SK-N-SH (cell line): ENCODE measurements around the gene FFAR2. TPM values are rescaled to one million over a fixed set of nuclear protein-coding genes. Genes with fewer than 3 reads are reported as not detected.

Experiments used
- CTCF ChIA-PET: fragments of 300-600, 350-600 bp; formaldehyde crosslinking; extraction: SDS; loops from one replicate; lab custom pipeline; 2021; lab: Yijun Ruan, JAX
- POLR2A ChIA-PET: fragments of 350-600 bp; sonication (Branson Sonifier 250); formaldehyde crosslinking; extraction: SDS; loops from one replicate; lab custom pipeline; 2020; ENCODE audit warnings: antibody characterized with exemption, inconsistent platforms; lab: Yijun Ruan, JAX
- DNase-seq: peaks from one replicate; pipeline ENCODE4 v3.0.0; 2012
- H2AFZ ChIP-seq: fragments of 200-600 bp; sonication (generic); 2 replicates; pipeline ENCODE4 v1.8.1; 2016; ENCODE audit warnings: antibody characterized with exemption, mild to moderate bottlenecking, low read depth
- H3F3A ChIP-seq: fragments of 200-600 bp; sonication (generic); replicated peaks from 2 replicates; pipeline ENCODE3; 2016; ENCODE audit warnings: antibody characterized with exemption, mild to moderate bottlenecking; ENCODE audit not compliant: insufficient read depth
- H3K27ac ChIP-seq, 2 experiments: fragments of 200-500 bp in 1 of 2; fragments of 200-600 bp in 1 of 2; sonication (Bioruptor generic) in 1 of 2; sonication (generic), shearing (Covaris generic) in 1 of 2; 2 replicates each; pipeline versions ENCODE4 v1.5.1 to v1.6.1; 2014 to 2016; ENCODE audit warnings: low read depth in 2 of 2, inconsistent platforms in 1 of 2, low read length in 1 of 2, mild to moderate bottlenecking in 1 of 2, mixed read lengths in 1 of 2
- H3K27me3 ChIP-seq: fragments of 200-600 bp; sonication (generic), shearing (Covaris generic); 2 replicates; pipeline ENCODE4 v1.6.1; 2016; ENCODE audit warnings: mixed run types; ENCODE audit not compliant: insufficient read depth
- H3K36me3 ChIP-seq, 2 experiments: fragments of 200-500 bp in 1 of 2; fragments of 200-600 bp in 1 of 2; sonication (Bioruptor generic) in 1 of 2; sonication (generic) in 1 of 2; replicated peaks in 1 of 2; 2 replicates each; pipeline versions ENCODE3 to v1.5.1; 2014 to 2016; ENCODE audit warnings: low read length in 1 of 2, mild to moderate bottlenecking in 1 of 2; ENCODE audit not compliant: insufficient read depth in 2 of 2, control insufficient read depth in 1 of 2
- H3K4me1 ChIP-seq, 2 experiments: fragments of 200-500 bp in 1 of 2; fragments of 200-600 bp in 1 of 2; sonication (Bioruptor generic) in 1 of 2; sonication (generic), shearing (Covaris generic) in 1 of 2; 2 replicates each; pipeline versions ENCODE4 v1.5.1 to v1.6.1; 2014 to 2016; ENCODE audit warnings: low read depth in 1 of 2, low read length in 1 of 2, mixed run types in 1 of 2; ENCODE audit not compliant: insufficient read depth in 2 of 2, control insufficient read depth in 1 of 2
- H3K4me2 ChIP-seq: fragments of 200-600 bp; sonication (generic), shearing (Covaris generic); 2 replicates; pipeline ENCODE4 v1.6.1; 2017; ENCODE audit warnings: mixed run types
- H3K4me3 ChIP-seq, 2 experiments: fragments of 200-500 bp in 1 of 2; fragments of 200-600 bp in 1 of 2; sonication (Bioruptor generic) in 1 of 2; sonication (generic), shearing (Covaris generic) in 1 of 2; 2 replicates each; pipeline versions ENCODE4 v1.5.1 to v1.8.1; 2014 to 2016; ENCODE audit warnings: low read depth in 2 of 2, inconsistent platforms in 1 of 2, low read length in 1 of 2, mild to moderate bottlenecking in 1 of 2, mixed read lengths in 1 of 2, moderate library complexity in 1 of 2
- H3K79me2 ChIP-seq: fragments of 200-600 bp; sonication (generic); 2 replicates; pipeline ENCODE4 v1.8.1; 2017; ENCODE audit warnings: mild to moderate bottlenecking; ENCODE audit not compliant: insufficient read depth
- H3K9ac ChIP-seq: fragments of 200-600 bp; sonication (generic); 2 replicates; pipeline ENCODE4 v1.6.1; 2017; ENCODE audit warnings: mixed run types
- H3K9me2 ChIP-seq: fragments of 200-600 bp; sonication (generic); 2 replicates; pipeline ENCODE4 v1.6.1; 2017; ENCODE audit warnings: mixed run types
- H3K9me3 ChIP-seq: fragments of 200-600 bp; sonication (generic); 2 replicates; pipeline ENCODE4 v1.6.1; 2017; ENCODE audit warnings: mixed run types, mild to moderate bottlenecking, moderate library complexity
- H4K20me1 ChIP-seq: fragments of 200-600 bp; sonication (generic); 2 replicates; pipeline ENCODE4 v1.6.1; 2017; ENCODE audit warnings: mild to moderate bottlenecking, mixed run types; ENCODE audit not compliant: insufficient read depth
- CHD2 ChIP-seq: fragments of 150-350 bp; IDR thresholded peaks from 2 replicates; pipeline ENCODE4 v1.6.1; 2018; ENCODE audit warnings: low read length; ENCODE audit not compliant: partially characterized antibody
- ELF1 ChIP-seq: IDR thresholded peaks from 2 replicates; pipeline ENCODE4 v1.4.0; 2012
- EP300 ChIP-seq, 2 experiments: IDR thresholded peaks; 2 replicates each; pipeline versions ENCODE4 v1.4.0 to v1.6.1; 2012; ENCODE audit warnings: borderline replicate concordance in 1 of 2, low read depth in 1 of 2, low read length in 1 of 2
- FOXJ3 ChIP-seq: sonication (generic); formaldehyde crosslinking; IDR thresholded peaks from 2 replicates; pipeline ENCODE4 v1.5.1; 2020; ENCODE audit warnings: mild to moderate bottlenecking, missing genetic modification reagents
- GABPA ChIP-seq: IDR thresholded peaks from 2 replicates; pipeline ENCODE4 v1.4.0; 2012; ENCODE audit warnings: low read depth, mild to moderate bottlenecking
- GATA2 ChIP-seq: sonication (generic); formaldehyde crosslinking; IDR thresholded peaks from 2 replicates; pipeline ENCODE4 v1.5.0; 2020; ENCODE audit warnings: mild to moderate bottlenecking, missing genetic modification reagents
- IRF3 ChIP-seq: fragments of 150-350 bp; IDR thresholded peaks from 2 replicates; pipeline ENCODE4 v1.6.1; 2016; ENCODE audit warnings: mild to moderate bottlenecking, low read depth, low read length
- MAX ChIP-seq: IDR thresholded peaks from 2 replicates; pipeline ENCODE4 v1.4.0; 2012; ENCODE audit warnings: low read depth
- NRF1 ChIP-seq: IDR thresholded peaks from 2 replicates; pipeline ENCODE4 v1.6.1; 2012; ENCODE audit warnings: low read depth, mild to moderate bottlenecking, low read length
- PBX3 ChIP-seq: IDR thresholded peaks from 2 replicates; pipeline ENCODE4; 2012
- RAD21 ChIP-seq: IDR thresholded peaks from 2 replicates; pipeline ENCODE4 v1.6.1; 2012; ENCODE audit warnings: mild to moderate bottlenecking, low read length
- RCOR1 ChIP-seq: fragments of 150-350 bp; IDR thresholded peaks from 2 replicates; pipeline ENCODE4 v1.6.1; 2017; ENCODE audit warnings: antibody characterized with exemption, low read length
- RFX5 ChIP-seq: IDR thresholded peaks from 2 replicates; pipeline ENCODE4 v1.6.1; 2012; ENCODE audit warnings: mild to moderate bottlenecking, improper control_type of control experiment, low read length
- SMC3 ChIP-seq: IDR thresholded peaks from 2 replicates; pipeline ENCODE4 v1.6.1; 2012; ENCODE audit warnings: low read depth, low read length, improper control_type of control experiment
- TCF12 ChIP-seq: IDR thresholded peaks from 2 replicates; pipeline ENCODE4 v1.4.0; 2012
- YY1 ChIP-seq: IDR thresholded peaks from 2 replicates; pipeline ENCODE4 v1.4.0; 2012; ENCODE audit warnings: low read depth, mild to moderate bottlenecking
- ZBTB33 ChIP-seq: IDR thresholded peaks from 2 replicates; pipeline ENCODE4 v1.4.0; 2012; ENCODE audit warnings: low read depth, borderline replicate concordance
- WGBS: methylation state at CpG from one replicate; pipeline ENCODE4 v1.1.6; 2017; ENCODE audit warnings: low lambda C conversion rate; 5-methylcytosine and 5-hydroxymethylcytosine counted together
- polyA plus RNA-seq, 3 experiments: library from polyadenylated mRNA; depleted of rRNA; stranded (reverse); fragments of >200 nt; gene quantifications; 2 replicates each; pipeline ENCODE4 v1.2.3, GENCODE V29; 2012

The FFAR2 gene
- polyA plus RNA-seq, 1 of the 3 experiments (the other 2 are of a cell fraction): not detected

GRCh38 chr19:35436477-35437405 lies 11.3 kb upstream of the FFAR2 start:
- ChIA-PET CTCF (no interaction called here), POLR2A (no interaction called here)
- Histone ChIP-seq H3K9me3 (no peaks in the 10 kb centered on the region), H3K9ac (no peak overlapping the region), H3K9me2 (no peaks in the 10 kb centered on the region), H3F3A (peaks cover 3% of the 10 kb centered on the region), H3K4me3 (no peak overlapping the region), H3K4me2 (no peak overlapping the region), H2AFZ (no peak overlapping the region), H3K36me3 (no peaks in the 10 kb centered on the region), H3K79me2 (no peaks in the 10 kb centered on the region), H3K27me3 (peaks cover 71% of the 10 kb centered on the region), H3K4me1 (peaks cover 4 to 9% of the 10 kb centered on the region in 2 experiments; a peak in 1 of 4 replicates), H4K20me1 (no peaks in the 10 kb centered on the region), H3K27ac (no peak overlapping the region)
- TF ChIP-seq TCF12 (no peak), PBX3 (no peak), ELF1 (no peak), EP300 (IDR thresholded peaks at IDR 0.05; ENCODE audit: borderline replicate concordance in 1 of 2, low read depth in 1 of 2, low read length in 1 of 2) (no peak), CHD2 (no peak)
- DNase-seq: no peak
- 3% methylated on average over 17 of the region's 17 CpGs for WGBS

- no peaks in the 10 kb centered on the region for H3K9me3 ChIP-seq
- no peak overlapping the region for H3K9ac ChIP-seq
- POLR2A ChIA-PET: no interaction called here
- 50% methylated on average over 15 of the region's 15 CpGs for WGBS
- TF ChIP-seq YY1: no peak
- TF ChIP-seq PBX3: no peak
- no peak for TF ChIP-seq NRF1
- no peak for TF ChIP-seq MAX
- no peak for TF ChIP-seq GABPA
- no peak for TF ChIP-seq ELF1
- TF ChIP-seq ZBTB33: no peak
- no peak for TF ChIP-seq CHD2
- TF ChIP-seq EP300 (IDR thresholded peaks at IDR 0.05; ENCODE audit: borderline replicate concordance in 1 of 2, low read depth in 1 of 2, low read length in 1 of 2): no peak
- TF ChIP-seq SMC3: no peak
- no peak for TF ChIP-seq RCOR1
- no peak for TF ChIP-seq RAD21
- no peak for TF ChIP-seq FOXJ3 (CRISPR knock-in tag)
- no peak for TF ChIP-seq IRF3
- TF ChIP-seq GATA2 (CRISPR knock-in tag): no peak
- TF ChIP-seq RFX5: no peak
- no peak overlapping the region for H3K4me2 ChIP-seq
- no peak overlapping the region for H3K27ac ChIP-seq
- peaks cover 3% of the 10 kb centered on the region for H3F3A ChIP-seq
- H3K27me3 ChIP-seq: peaks cover 74% of the 10 kb centered on the region
- no peak overlapping the region for H3K4me3 ChIP-seq
- H4K20me1 ChIP-seq: no peaks in the 10 kb centered on the region
- CTCF ChIA-PET: interaction anchor here (0.9 kb wide), 1 partner anchor 22 kb away, joined by 3 read pairs; no protein-coding TSS in a partner anchor
- H3K4me1 ChIP-seq: peaks cover 4 to 9% of the 10 kb centered on the region in 2 experiments; a peak in 1 of 4 replicates
- H3K36me3 ChIP-seq: no peaks in the 10 kb centered on the region
- no peaks in the 10 kb centered on the region for H3K79me2 ChIP-seq
- H2AFZ ChIP-seq: no peak overlapping the region
- no peak for DNase-seq
- H3K9me2 ChIP-seq: no peaks in the 10 kb centered on the region
These were observed 10.6 kb upstream of the FFAR2 start for GRCh38 chr19:35437406-35437951.
